ENCODE measurements around the gene RBBP9.

RBBP9 gene

GRCh38 chr20:18514127-18514526 is 17.1 kb upstream of the RBBP9 start:
- H3K27me3 ChIP-seq (ENCODE audit: control insufficient read depth, low read length): no peaks in the 10 kb centered on the region
- H3K4me2 ChIP-seq (ENCODE audit: low read length): no peak overlapping the region
- H3K27ac ChIP-seq (ENCODE audit: low read depth, low read length): no peak overlapping the region
- H3K9me3 ChIP-seq (ENCODE audit: control insufficient read depth, insufficient read depth, low read length): no peaks in the 10 kb centered on the region
- peaks cover 12% of the 10 kb centered on the region for H3K4me1 ChIP-seq (ENCODE audit: control insufficient read depth, low read length)
- peaks cover 16% of the 10 kb centered on the region for H3K79me2 ChIP-seq (ENCODE audit: control insufficient read depth, low read length)
- no peaks in the 10 kb centered on the region for H4K20me1 ChIP-seq (ENCODE audit: control insufficient read depth, insufficient read depth, low read depth, low read length)
- H3K9me2 ChIP-seq (replicated peaks; ENCODE audit: control insufficient read depth, low read length): no peaks in the 10 kb centered on the region
- H3K4me3 ChIP-seq (ENCODE audit: low read length): no peak overlapping the region
- H3K36me3 ChIP-seq (ENCODE audit: control insufficient read depth, low read length): peaks cover 63% of the 10 kb centered on the region
- TF ChIP-seq EZH2phosphoT487 (IDR thresholded peaks at IDR 0.05; ENCODE audit: borderline replicate concordance, low read length) (no peak), CTCF (IDR thresholded peaks at IDR 0.05; ENCODE audit: low read depth, low read length, poor library complexity, severe bottlenecking) (no peak)
- peaks cover 7% of the 10 kb centered on the region for H3F3A ChIP-seq (ENCODE audit: control insufficient read depth, insufficient read depth)

- Histone ChIP-seq H3K4me1 (ENCODE audit: control insufficient read depth, low read length) (peaks cover 21% of the 10 kb centered on the region), H3K27ac (ENCODE audit: low read depth, low read length) (no peak overlapping the region), H4K20me1 (ENCODE audit: control insufficient read depth, insufficient read depth, low read depth, low read length) (no peaks in the 10 kb centered on the region), H3K9me3 (ENCODE audit: control insufficient read depth, insufficient read depth, low read length) (no peaks in the 10 kb centered on the region), H3K4me2 (ENCODE audit: low read length) (no peak overlapping the region), H3K27me3 (ENCODE audit: control insufficient read depth, low read length) (no peaks in the 10 kb centered on the region), H3F3A (ENCODE audit: control insufficient read depth, insufficient read depth) (peaks cover 7% of the 10 kb centered on the region), H3K36me3 (ENCODE audit: control insufficient read depth, low read length) (peaks cover 66% of the 10 kb centered on the region), H3K4me3 (ENCODE audit: low read length) (no peak overlapping the region), H3K79me2 (ENCODE audit: control insufficient read depth, low read length) (peaks cover 26% of the 10 kb centered on the region), H3K9me2 (replicated peaks; ENCODE audit: control insufficient read depth, low read length) (no peaks in the 10 kb centered on the region)
- TF ChIP-seq CTCF (IDR thresholded peaks at IDR 0.05; ENCODE audit: low read depth, low read length, poor library complexity, severe bottlenecking) (no peak), EZH2phosphoT487 (IDR thresholded peaks at IDR 0.05; ENCODE audit: borderline replicate concordance, low read length) (no peak)
These were observed 16.2 kb upstream of the RBBP9 start for GRCh38 chr20:18513208-18513607.

GRCh38 chr20:18511571-18511970 is 14.5 kb upstream of the RBBP9 start:
- no peaks in the 10 kb centered on the region for H4K20me1 ChIP-seq (ENCODE audit: control insufficient read depth, insufficient read depth, low read depth, low read length)
- no peak overlapping the region for H3K4me2 ChIP-seq (ENCODE audit: low read length)
- no peaks in the 10 kb centered on the region for H3K27me3 ChIP-seq (ENCODE audit: control insufficient read depth, low read length)
- no peak overlapping the region for H3K4me3 ChIP-seq (ENCODE audit: low read length)
- H3K9me2 ChIP-seq (replicated peaks; ENCODE audit: control insufficient read depth, low read length): no peaks in the 10 kb centered on the region
- H3K27ac ChIP-seq (ENCODE audit: low read depth, low read length): no peak overlapping the region
- no peaks in the 10 kb centered on the region for H3K9me3 ChIP-seq (ENCODE audit: control insufficient read depth, insufficient read depth, low read length)
- peaks cover 67% of the 10 kb centered on the region for H3K36me3 ChIP-seq (ENCODE audit: control insufficient read depth, low read length)
- peaks cover 25% of the 10 kb centered on the region for H3K4me1 ChIP-seq (ENCODE audit: control insufficient read depth, low read length)
- H3K79me2 ChIP-seq (ENCODE audit: control insufficient read depth, low read length): peaks cover 30% of the 10 kb centered on the region
- TF ChIP-seq CTCF (IDR thresholded peaks at IDR 0.05; ENCODE audit: low read depth, low read length, poor library complexity, severe bottlenecking) (no peak), EZH2phosphoT487 (IDR thresholded peaks at IDR 0.05; ENCODE audit: borderline replicate concordance, low read length) (no peak)
- peaks cover 7% of the 10 kb centered on the region for H3F3A ChIP-seq (ENCODE audit: control insufficient read depth, insufficient read depth)
